Head of caudate nucleus (tissue), 42 donors: ENCODE measurements around the gene DPF3.
A peak's percentile ranks its signal among the peaks of the same experiment; 100 is the strongest.

Experiments
- DNase-seq, 42 donors: peaks; one replicate each; pipeline versions ENCODE4 v3.0.0 to v3.0.0-alpha.2; 2020 to 2021; ENCODE audit warnings: mixed read lengths in 7 of 42
- intact Hi-C: fragments of 100-400 bp; cut with DNase I; formaldehyde crosslinking; loops from one replicate; pipeline ENCODE4 v1.15.0; 2022

Gene DPF3

GRCh38 chr14:72686832-72687231 is 207.1 kb downstream of the DPF3 start:
- no peak for DNase-seq
- intact Hi-C loops: no loop called here

- intact Hi-C loops: no loop called here
- DNase-seq: no peak
Observed at GRCh38 chr14:72686101-72686500, 207.8 kb downstream of the DPF3 start.

GRCh38 chr14:72685456-72685855 is 208.4 kb downstream of the DPF3 start:
- DNase-seq: no peak
- intact Hi-C loops: no loop called here

- no peak for DNase-seq
- intact Hi-C loops: no loop called here
Observed at GRCh38 chr14:72683787-72684186, 210.1 kb downstream of the DPF3 start.

GRCh38 chr14:72682188-72682587 is 211.7 kb downstream of the DPF3 start:
- DNase-seq: no peak
- intact Hi-C loops: no loop called here

- intact Hi-C loops: no loop called here
- DNase-seq: no peak
Observed at GRCh38 chr14:72680853-72681640, 212.9 kb downstream of the DPF3 start.

GRCh38 chr14:72679536-72680151 is 214.3 kb downstream of the DPF3 start:
- intact Hi-C loops: no loop called here
- DNase-seq: peak in 27 of 42 donors; percentile 11 to 59 (median 30)

- intact Hi-C loops: no loop called here
- peak in 29 of 42 donors; percentile 4 to 61 (median 31) for DNase-seq
Observed at GRCh38 chr14:72679141-72679535, 214.8 kb downstream of the DPF3 start.

- intact Hi-C loops: no loop called here
- peak in 1 of 42 donors; percentile 7 for DNase-seq
Observed at GRCh38 chr14:72678356-72678755, 215.5 kb downstream of the DPF3 start.

- intact Hi-C loops: no loop called here
- DNase-seq: no peak
Observed at GRCh38 chr14:72677664-72678063, 216.2 kb downstream of the DPF3 start.

GRCh38 chr14:72675126-72675525 is 218.8 kb downstream of the DPF3 start:
- DNase-seq: no peak
- intact Hi-C loops: no loop called here

- intact Hi-C loops: no loop called here
- DNase-seq: no peak
Observed at GRCh38 chr14:72673179-72673578, 220.7 kb downstream of the DPF3 start.

- intact Hi-C loops: no loop called here
- DNase-seq: no peak
Observed at GRCh38 chr14:72666610-72667009, 227.3 kb downstream of the DPF3 start.

GRCh38 chr14:72665259-72665658 is 228.6 kb downstream of the DPF3 start:
- DNase-seq: no peak
- intact Hi-C loops: no loop called here

- intact Hi-C loops: no loop called here
- DNase-seq: no peak
Observed at GRCh38 chr14:72664651-72665050, 229.2 kb downstream of the DPF3 start.

GRCh38 chr14:72663956-72664650 is 229.8 kb downstream of the DPF3 start:
- intact Hi-C loops: no loop called here
- no peak for DNase-seq

- intact Hi-C loops: no loop called here
- no peak for DNase-seq
Observed at GRCh38 chr14:72663076-72663487, 230.8 kb downstream of the DPF3 start.

GRCh38 chr14:72662214-72662613 is 231.7 kb downstream of the DPF3 start:
- DNase-seq: no peak
- intact Hi-C loops: no loop called here

- intact Hi-C loops: no loop called here
- DNase-seq: no peak
Observed at GRCh38 chr14:72657214-72657921, 236.5 kb downstream of the DPF3 start.

GRCh38 chr14:72653026-72653425 is 240.9 kb downstream of the DPF3 start:
- intact Hi-C loops: no loop called here
- no peak for DNase-seq
